COLO668 (cell line): ENCODE measurements around the gene ADAD2.
A peak's percentile ranks its signal among the peaks of the same experiment; 100 is the strongest.

Experiments used
- DNase-seq: peaks from one replicate; lab custom pipeline; 2025; ENCODE audit not compliant: unreplicated experiment; lab: John Stamatoyannopoulos, UW

ADAD2 gene

DNA sequence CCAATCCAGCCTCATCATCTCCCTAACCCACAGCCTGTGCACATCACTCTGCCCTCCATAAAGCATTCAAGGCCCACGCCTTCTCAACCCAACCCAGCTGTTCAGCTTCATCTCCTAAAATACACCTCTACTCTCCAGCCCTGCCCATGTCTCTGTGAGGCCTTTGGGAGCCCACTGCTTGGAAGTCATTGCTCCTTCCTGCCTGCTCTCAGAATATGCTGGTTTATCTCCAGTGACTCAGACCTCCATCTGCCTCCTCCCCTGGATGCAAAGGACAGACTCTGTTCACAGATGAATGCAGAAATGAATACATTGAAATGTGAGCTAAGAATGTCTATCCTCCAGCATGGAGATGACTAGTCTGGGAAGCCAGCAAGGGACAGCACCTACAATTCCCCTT lies 29.9 kb downstream of the ADAD2 start:
- DNase-seq = no peak

- DNase-seq = no peak
Measured at GRCh38 chr16:84223456-84223855, 32.5 kb downstream of the ADAD2 start.

DNA sequence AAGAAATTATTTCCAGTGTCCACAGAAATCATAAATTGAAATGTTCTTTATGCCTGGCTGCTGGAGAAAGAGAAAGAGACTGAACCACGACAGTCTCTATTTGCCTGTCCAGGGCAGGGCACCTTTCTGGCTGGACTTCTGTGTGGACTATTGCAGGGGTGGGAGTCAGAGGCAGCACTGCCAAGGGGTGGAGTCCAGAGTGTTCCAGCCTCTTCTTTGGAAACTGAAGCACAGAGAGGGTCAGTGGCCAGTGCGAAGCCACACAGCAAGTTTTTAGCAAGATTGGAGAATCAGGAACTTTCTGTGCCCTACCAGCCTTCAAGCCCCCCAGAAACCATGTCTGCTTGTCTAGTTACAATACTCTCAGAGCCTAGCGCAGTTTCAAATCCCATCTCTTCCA lies 33.6 kb downstream of the ADAD2 start:
- DNase-seq = no peak

- no peak for DNase-seq
Measured at GRCh38 chr16:84225126-84225525, 34.2 kb downstream of the ADAD2 start.

DNA sequence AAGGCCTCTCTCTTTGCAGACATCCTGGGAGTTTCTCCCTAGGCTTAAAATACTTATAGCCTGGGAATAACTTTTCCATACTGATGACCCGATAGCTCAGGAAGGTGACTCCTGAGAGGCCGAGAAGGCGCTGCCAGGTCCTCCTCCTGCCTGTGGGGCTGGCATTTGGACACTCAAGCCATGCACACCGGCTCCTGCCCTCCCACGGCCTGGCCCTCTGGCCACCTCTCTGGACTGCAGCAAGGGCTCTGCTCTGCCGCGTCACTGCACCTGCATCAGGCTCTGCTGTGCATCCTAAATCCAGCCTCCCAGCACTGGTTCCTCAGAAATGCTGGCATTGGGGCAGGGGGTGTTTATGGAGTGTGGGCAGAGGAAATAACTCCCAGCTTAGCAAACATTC lies 34.6 kb downstream of the ADAD2 start:
- DNase-seq = no peak

DNA sequence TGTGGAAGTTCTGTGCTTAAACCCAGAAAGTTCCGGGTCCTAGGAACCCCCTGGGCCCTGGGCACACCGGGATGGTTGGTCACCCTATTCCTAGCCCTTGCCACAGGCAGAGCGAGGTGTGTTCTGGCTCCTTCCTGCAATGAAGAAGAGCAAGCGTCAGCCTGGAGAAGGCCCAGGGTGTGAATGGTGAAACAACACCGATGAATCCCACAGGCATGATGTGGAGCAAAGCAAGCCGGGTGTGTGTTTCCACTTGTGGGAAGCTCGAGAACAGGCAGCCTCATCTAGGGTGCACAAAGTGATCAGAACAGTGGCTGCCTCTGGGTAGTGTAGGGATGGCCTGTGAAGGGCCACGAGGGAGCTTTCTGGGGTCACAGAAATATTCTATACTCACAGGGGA lies 35.1 kb downstream of the ADAD2 start:
- DNase-seq = no peak

DNA sequence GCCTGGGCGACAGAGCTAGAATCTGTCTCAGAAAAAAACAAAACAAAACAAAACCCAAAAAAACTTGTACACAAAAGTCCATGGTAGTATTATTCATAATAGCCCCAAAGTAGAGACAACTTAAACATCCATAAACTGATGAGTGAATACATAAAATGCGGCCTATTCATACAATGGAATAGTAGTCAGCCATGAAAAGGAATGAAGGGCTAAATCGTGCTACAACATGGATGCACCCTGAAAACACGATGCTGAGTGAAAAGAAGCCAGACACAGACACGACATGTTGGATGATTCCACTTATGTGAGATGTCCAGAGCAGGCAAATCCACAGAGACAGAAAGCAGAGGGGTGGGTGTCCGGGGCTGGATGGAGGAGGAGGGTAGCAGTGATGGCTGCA lies 36.6 kb downstream of the ADAD2 start:
- no peak for DNase-seq

- DNase-seq = peak; percentile 26
Measured at GRCh38 chr16:84228256-84228838, 37.4 kb downstream of the ADAD2 start.

DNA sequence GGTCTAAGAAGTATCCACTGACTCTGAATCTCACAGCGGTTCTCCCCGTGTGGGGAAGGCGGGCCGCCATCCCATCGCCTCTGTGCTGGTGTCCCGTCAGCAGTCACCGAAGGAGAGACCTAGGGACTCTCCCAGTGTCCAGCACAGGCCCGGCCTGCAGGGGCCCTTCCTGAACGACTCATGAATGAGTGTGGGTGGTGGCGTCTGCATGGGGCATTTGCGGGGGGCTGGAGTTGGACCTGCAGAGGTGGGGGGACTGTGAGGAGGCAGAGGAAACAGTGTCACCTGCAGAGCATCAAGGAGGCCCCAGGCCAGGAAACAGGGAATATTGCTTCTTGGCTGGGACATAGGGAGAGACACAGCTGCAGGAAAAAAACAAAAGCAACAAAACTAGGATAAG lies 38.5 kb downstream of the ADAD2 start:
- DNase-seq = no peak

DNA sequence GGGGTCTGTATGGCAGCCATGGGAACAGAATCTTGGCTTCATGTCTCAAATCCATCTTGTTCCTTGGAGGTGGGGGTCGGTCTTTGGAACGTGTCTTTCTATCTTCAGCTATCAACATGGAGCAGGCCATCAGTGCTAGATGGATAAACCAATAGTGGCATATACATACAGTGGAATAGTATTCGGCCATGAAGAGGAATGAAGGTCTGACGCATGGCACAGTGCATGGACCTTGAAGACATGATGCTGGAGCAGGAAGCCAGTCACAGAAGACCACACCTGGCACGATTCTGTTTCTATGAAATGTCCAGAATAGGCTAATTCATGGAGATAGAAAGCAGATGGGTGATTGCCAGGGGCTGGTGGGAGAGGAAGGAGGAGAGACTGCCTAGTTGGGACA lies 41.1 kb downstream of the ADAD2 start:
- DNase-seq = no peak

GRCh38 chr16:84232969-84233368 lies 42.0 kb downstream of the ADAD2 start:
- DNase-seq = no peak

- no peak for DNase-seq
Measured at GRCh38 chr16:84233748-84234147, 42.8 kb downstream of the ADAD2 start.

DNA sequence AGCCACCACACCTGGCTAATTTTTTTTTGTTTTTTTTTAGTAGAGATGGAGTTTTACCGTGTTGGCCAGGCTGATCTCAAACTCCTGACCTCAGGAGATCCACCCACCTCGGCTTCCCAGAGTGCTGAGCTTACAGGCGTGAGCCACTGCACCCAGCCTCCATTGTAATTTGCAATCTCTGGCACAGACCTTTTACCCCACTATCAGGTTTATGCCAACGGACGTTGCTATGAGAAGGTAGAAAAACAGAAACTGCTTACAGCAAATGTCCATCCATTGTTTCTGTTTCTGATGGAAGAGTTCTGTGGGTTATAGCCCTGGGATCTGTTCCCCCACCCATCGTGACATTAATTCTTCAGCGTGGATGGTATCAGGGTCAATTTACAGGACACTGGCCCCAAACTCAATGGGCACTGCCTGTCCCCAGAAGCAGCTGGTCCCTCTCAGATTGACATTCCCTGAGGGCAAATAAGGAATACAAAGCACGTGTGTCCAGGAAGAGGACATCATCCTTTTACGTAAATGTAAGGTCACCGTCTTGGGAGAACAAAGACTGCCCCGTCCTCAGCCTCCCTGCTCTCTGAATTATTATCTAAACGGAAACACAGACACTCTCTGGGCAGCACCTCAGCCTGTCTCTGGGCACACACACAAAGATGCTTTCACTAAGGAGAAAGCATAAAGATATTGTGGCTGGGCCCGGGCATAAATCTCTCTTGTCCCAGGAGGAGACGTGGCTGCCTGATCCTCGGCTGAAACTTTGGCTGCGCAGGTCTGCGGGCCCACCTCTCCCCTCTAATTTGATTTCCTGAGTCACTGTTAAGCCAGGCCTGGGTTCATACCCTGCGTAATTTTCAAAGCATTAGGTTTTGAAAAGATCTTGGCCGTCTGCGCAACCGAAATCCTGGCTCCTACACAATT lies 43.6 kb downstream of the ADAD2 start:
- no peak for DNase-seq

- no peak for DNase-seq
Measured at GRCh38 chr16:84236671-84237070, 45.7 kb downstream of the ADAD2 start.

GRCh38 chr16:84237994-84238750 lies 47.2 kb downstream of the ADAD2 start:
- no peak for DNase-seq

DNA sequence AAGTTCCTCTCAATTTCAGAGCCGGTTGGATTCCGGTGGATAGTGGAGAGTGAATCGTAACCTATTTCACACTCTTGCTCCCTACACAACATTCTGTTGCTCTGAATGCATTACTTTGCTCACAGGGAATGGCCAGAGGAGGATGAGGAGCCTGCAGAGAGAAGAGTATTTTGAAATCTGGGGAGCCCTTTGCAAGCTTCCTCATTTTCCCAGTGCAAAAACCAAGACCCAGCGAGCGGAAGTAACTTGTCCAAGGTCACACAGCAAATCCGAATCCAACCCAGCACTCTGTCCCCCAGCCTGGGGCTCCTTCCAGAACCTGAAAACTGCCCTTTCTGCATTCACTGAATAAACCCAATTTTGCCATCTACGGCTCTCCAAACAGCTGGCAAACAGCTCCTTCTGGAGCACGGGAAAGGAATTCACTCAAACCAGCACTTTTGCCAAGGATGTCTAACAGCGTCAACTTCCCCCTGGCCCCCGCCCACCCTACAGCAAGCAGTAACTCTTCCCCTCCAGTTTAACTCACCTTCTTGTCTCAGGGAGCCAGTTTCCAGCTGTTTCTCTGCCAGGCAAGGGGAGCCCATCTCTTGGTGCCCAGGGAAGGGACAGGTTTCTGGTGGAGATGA lies 48.3 kb downstream of the ADAD2 start:
- no peak for DNase-seq

DNA sequence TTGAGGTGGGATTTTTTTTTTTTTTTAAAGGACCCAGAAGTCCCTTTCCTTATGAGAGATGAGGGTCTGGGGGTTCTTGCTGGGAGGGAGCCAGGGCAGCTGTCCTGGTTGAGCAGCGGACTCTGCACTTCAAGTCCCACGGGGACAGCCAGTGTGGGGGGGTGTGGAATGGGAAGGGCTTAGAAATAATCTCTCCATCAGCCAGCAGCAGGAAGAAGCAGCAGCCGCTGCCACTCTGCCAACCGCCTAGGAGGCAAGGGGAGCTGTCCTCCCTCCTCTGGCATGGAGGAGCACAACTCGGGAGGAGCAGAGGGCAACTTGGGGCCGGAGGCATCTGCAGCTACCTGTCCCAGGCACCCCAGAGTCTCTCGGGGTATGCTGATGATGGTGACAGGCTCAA lies 49.0 kb downstream of the ADAD2 start, which contains the start of gene KCNG4:
KCNG4 (minus strand) TSS at position 104 of the 400 bp plus-strand sequence. CDS start 2,527 bp downstream, outside the sequence.
- no peak for DNase-seq

DNA sequence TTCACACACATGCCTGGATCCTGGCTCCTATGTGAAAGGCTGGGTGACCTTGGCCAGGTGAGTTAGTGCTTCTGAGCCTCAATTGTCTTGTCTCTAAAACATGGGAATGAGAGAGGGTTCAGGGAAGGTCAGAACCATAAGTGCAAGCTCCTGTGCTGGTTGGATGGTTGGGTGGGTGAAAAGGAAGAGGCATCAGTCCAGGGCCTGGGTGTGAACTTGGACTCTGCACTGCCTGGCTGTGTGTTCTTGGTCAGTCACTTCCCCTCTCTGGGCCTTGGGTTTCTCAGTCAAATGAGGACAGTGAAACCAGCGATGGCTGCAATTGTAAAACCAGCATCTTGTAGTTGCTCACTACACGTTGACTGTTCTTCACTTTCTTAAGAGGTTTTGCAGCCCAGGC lies 49.5 kb downstream of the ADAD2 start:
- no peak for DNase-seq

DNA sequence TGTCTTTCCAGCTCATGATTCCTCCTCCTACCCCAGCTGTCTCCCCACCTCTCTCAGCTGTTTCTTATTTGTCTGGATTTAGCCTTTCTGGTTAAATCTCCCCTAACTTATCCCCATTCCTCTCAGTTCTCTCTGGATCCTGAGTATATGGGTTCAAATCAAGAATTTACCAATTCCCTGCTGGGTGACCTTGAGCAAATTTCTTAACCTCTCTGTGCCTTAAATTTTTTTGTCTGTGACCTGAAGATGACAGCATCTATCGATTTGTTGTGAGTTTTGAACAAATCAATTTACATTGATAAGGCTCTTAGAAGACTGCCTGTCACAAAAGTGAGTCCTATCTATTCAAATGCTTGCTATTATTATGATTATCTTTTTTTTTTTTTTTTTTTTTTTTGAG lies 50.8 kb downstream of the ADAD2 start:
- no peak for DNase-seq

DNA sequence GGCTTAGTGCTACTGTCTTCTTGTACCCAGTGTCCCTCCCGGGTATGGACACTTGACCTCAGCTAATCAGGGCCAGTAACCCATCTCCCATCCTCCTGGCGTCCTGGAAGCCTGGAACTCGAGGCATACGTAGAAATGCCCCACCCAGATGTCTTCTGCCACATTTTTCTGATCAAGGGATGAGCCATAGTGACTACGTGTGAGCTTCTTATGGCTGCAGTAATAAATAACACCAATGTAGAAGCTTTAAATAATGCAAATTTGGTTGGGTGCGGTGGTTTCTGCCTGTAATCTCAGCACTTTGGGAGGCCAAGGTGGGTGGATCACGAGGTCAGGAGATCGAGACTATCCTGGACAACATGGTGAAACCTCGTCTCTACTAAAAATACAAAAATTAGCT lies 51.9 kb downstream of the ADAD2 start:
- DNase-seq = no peak

- no peak for DNase-seq
Measured at GRCh38 chr16:84243732-84244131, 52.8 kb downstream of the ADAD2 start.
